HepG2 (cell line): ENCODE data around the gene EMC9. TPM values are rescaled to one million over a fixed set of nuclear protein-coding genes. Genes with fewer than 3 reads are reported as not detected.

Experiments
- BRF2 ChIP-seq: sonication (generic); formaldehyde crosslinking; IDR thresholded peaks from 2 replicates; pipeline ENCODE4 v1.8.1; 2022; ENCODE audit warnings: mild to moderate bottlenecking, missing genetic modification reagents
- CBX2 ChIP-seq, 2 experiments: fragments of 200-600 bp in 1 of 2; sonication (generic); formaldehyde crosslinking in 1 of 2; IDR thresholded peaks; 2 replicates each; pipeline versions ENCODE4 v1.7.0 to v1.8.1; 2018 to 2022; ENCODE audit warnings: low read depth in 2 of 2, low read length in 1 of 2, mild to moderate bottlenecking in 1 of 2, missing genetic modification reagents in 1 of 2
- MEIS2 ChIP-seq: sonication (generic); formaldehyde crosslinking; IDR thresholded peaks from 2 replicates; pipeline ENCODE4 v1.9.0; 2021; ENCODE audit warnings: mild to moderate bottlenecking, missing genetic modification reagents
- MLXIP ChIP-seq: sonication (generic); formaldehyde crosslinking; IDR thresholded peaks from 2 replicates; pipeline ENCODE4 v1.9.0; 2021; ENCODE audit warnings: missing genetic modification reagents, borderline replicate concordance
- NR2F1 ChIP-seq, 2 experiments: fragments of 450-650 bp in 1 of 2; formaldehyde crosslinking in 1 of 2; IDR thresholded peaks; 2 replicates each; pipeline versions ENCODE4 v1.5.0 to v1.6.1; 2016 to 2020; ENCODE audit warnings: mild to moderate bottlenecking in 1 of 2, missing compliant biosample characterization in 1 of 2, missing genetic modification reagents in 1 of 2, moderate library complexity in 1 of 2
- PAWR ChIP-seq: sonication (generic); formaldehyde crosslinking; IDR thresholded peaks from 2 replicates; pipeline ENCODE4 v1.4.0; 2020; ENCODE audit warnings: missing genetic modification reagents, mild to moderate bottlenecking, borderline replicate concordance
- TARDBP ChIP-seq: sonication (generic); formaldehyde crosslinking; IDR thresholded peaks from 2 replicates; pipeline ENCODE4 v1.8.0; 2022; ENCODE audit warnings: mild to moderate bottlenecking, missing genetic modification reagents
- TERF1 ChIP-seq: sonication (generic); formaldehyde crosslinking; IDR thresholded peaks from 2 replicates; pipeline ENCODE4 v1.8.0; 2022; ENCODE audit warnings: mild to moderate bottlenecking, missing genetic modification reagents, moderate library complexity
- THAP7 ChIP-seq: sonication (generic); formaldehyde crosslinking; IDR thresholded peaks from 2 replicates; pipeline ENCODE4 v1.8.1; 2023; ENCODE audit warnings: mild to moderate bottlenecking, missing genetic modification reagents
- THAP9 ChIP-seq: sonication (generic); formaldehyde crosslinking; IDR thresholded peaks from 2 replicates; pipeline ENCODE4; 2020; ENCODE audit warnings: missing genetic modification reagents, mild to moderate bottlenecking, borderline replicate concordance
- ZNF281 ChIP-seq: sonication (generic); formaldehyde crosslinking; IDR thresholded peaks from 2 replicates; pipeline ENCODE4 v1.4.0; 2020; ENCODE audit warnings: missing genetic modification reagents, borderline replicate concordance
- ZNF546 ChIP-seq: sonication (generic); formaldehyde crosslinking; conservative IDR thresholded peaks from 2 replicates; pipeline ENCODE4 v1.8.1; 2023; ENCODE audit warnings: mild to moderate bottlenecking, missing genetic modification reagents
- ZNF839 ChIP-seq: sonication (generic); formaldehyde crosslinking; IDR thresholded peaks from 2 replicates; pipeline ENCODE4 v1.4.0; 2020; ENCODE audit warnings: missing genetic modification reagents, mild to moderate bottlenecking, borderline replicate concordance
- polyA plus RNA-seq, 8 experiments: library from polyadenylated mRNA; depleted of rRNA in 3 of 8; stranded (reverse) in 7 of 8; unstranded in 1 of 8; fragments of >200 nt; fragmentation: Illumina TruSeq in 4 of 8; extraction: Trizol in 4 of 8; gene quantifications; 2 replicates each; pipeline versions ENCODE4 v1.2.1 to v1.2.3, GENCODE V29; 2011 to 2016; ENCODE audit warnings: low read depth in 4 of 8, missing spikeins in 1 of 8, mixed read lengths in 1 of 8; ENCODE audit not compliant: insufficient read depth in 1 of 8
- total RNA-seq, 5 experiments: library from RNA; depleted of rRNA; stranded (reverse); fragments of >200 nt; fragmentation: Illumina TruSeq; extraction: Trizol; gene quantifications; 2 replicates each; pipeline ENCODE4 v1.2.3, GENCODE V29; 2016; ENCODE audit warnings: low read depth in 1 of 5

EMC9 gene
- total and polyA plus RNA-seq, 2 of the 13 experiments (the other 11 are each of a cell fraction or from before 2014, with no cell fraction given) = 60.5 to 78.7 TPM

- TF ChIP-seq TARDBP (CRISPR knock-in tag) = peak; percentile 62; the same call in 1 of the 2 replicates
- peak; percentile 76 for TF ChIP-seq MEIS2 (CRISPR knock-in tag)
- peak; percentile 53; the same call in 1 of the 2 replicates for TF ChIP-seq ZNF839 (CRISPR knock-in tag)
- TF ChIP-seq THAP7 (CRISPR knock-in tag) = 0 out of 2 replicates have a peak, but pooled peaks have one; percentile 57
- peak; percentile 27; the same call in 1 of the 2 replicates for TF ChIP-seq BRF2 (CRISPR knock-in tag)
- TF ChIP-seq MLXIP (CRISPR knock-in tag) = no peak
- TF ChIP-seq NR2F1 (CRISPR knock-in tag; IDR thresholded peaks at IDR 0.05) = 0 out of 4 replicates have a peak, but pooled peaks of 1 of the 2 experiments have one; percentile 19
- 0 out of 2 replicates have a peak, but pooled peaks have one; percentile 48 for TF ChIP-seq ZNF546 (CRISPR knock-in tag)
- no peak for TF ChIP-seq TERF1 (CRISPR knock-in tag)
- no peak for TF ChIP-seq CBX2 (IDR thresholded peaks at IDR 0.05; ENCODE audit: low read depth, low read length)
- TF ChIP-seq CBX2 (CRISPR knock-in tag; IDR thresholded peaks at IDR 0.05; ENCODE audit: low read depth) = peak; percentile 58; the same call in 1 of the 2 replicates
- TF ChIP-seq THAP9 = peak; percentile 74
- no peak for TF ChIP-seq PAWR
- 0 out of 2 replicates have a peak, but pooled peaks have one; percentile 6 for TF ChIP-seq ZNF281 (CRISPR knock-in tag)
These were observed 10.5 kb downstream of the EMC9 start (continued) for GRCh38 chr14:24130717-24131548.
